HG03025 (cell line): Measurements from ENCODE around the gene CACNB4.
"Not testable (repeated sequence)": the region's sequence is repeated elsewhere in the genome, so short reads cannot be mapped to it uniquely, and the experiment has no call there.

Experiments used
- ATAC-seq: cut with Tn5 transposase; IDR thresholded peaks from one replicate; pipeline ENCODE4 v1.9.1; 2021; ENCODE audit warnings: mild to moderate bottlenecking, moderate library complexity; ENCODE audit not compliant: unreplicated experiment, low FRiP score

The CACNB4 gene

DNA sequence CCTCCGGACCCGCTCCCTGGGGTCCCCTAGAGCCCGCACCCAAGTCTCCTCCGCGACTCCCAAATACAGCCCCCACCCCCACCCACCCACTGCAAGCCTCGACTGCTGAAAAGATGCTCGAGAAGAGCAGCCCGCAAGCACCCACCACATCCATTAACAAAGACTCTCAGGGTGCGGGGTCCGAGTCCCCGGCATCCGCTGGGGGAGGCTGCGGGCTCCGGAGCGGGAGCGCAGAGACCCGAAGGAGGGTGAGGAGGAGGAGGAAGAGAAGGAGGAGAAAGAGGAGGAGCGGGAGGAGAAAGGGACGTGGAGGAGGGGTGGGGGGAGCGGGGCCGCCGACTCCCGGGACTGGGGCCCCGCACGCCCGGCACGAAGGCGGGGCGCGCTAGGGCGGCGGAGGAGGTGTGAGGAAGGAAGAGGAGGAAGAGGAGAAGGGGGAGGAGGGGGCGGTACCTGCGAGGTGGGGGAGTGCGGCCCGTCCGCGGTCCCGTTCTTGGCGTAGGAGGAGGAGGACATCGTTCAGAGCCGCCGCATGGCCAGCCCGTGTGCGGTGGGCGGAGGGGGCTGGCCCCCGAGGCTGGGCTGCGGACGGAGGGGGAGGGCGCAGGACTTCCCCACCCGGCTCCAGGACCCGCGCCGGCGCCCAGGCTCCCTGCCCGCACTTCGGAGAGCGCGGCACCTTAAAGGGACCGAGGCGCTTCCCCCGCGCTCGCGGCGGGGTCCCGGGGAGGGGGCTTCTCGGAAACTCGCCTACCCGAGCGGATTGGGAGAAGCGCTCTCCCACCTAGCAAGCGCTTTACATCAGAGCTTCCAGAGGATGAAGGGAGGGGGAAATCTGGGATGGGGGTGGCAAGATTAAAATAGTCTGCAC lies at the start of gene CACNB4:
CACNB4 (minus strand) TSS at position 549 of the 871 bp plus-strand sequence.
- ATAC-seq, result no peak

DNA sequence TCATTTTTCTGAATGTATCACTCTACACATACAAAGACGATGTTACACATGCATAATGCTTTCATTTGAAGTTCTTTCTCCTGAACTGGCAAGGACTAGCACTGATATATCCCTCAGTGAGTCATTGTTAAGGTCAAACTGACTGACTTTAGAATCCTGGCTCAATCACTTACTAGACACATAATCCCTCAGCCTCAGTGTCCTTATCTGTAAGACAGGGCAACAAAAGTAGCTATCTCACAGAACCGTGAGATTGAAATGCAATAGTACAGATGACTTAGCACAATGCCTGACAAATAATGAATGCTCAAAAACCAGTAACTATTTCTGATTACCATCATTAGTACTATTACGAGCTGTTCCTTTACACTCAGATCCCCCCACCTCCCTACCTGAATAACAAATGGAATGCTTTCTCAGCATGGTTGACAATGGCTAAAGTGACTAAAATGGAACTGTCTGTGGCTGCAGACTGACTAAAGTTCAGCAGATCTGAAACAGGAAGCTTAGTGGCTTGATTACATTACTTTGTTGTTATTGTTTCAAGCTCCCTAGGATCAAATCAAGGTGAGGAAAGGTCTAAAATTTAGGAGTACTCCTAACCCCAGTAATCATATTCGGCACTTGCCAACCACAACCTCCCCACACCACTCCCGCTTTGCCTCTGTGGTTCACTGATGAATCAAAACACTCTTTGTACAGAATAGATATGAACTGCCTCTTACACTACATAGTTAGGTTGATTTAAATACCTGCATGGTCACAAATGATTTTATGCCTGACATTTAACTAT lies 35.8 kb upstream of the CACNB4 start:
- ATAC-seq, result no peak

DNA sequence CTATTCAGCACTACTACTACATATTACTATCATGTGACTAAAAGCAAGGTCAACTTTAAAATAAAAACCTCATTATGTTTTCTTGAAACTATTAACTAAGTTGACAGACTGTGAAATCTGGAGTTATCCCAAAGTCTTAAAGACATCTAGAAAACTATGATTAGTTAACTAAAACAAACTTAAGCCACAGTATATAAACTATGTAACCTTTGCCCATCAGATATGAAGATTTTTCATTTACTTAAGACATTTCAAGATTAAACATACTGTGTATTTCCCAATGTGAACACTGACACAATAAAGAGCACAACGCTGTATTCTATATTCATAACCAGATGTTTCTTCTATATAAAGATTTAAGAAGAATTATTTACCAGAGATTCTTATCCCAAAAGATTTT lies 33.5 kb upstream of the CACNB4 start:
- no peak for ATAC-seq

DNA sequence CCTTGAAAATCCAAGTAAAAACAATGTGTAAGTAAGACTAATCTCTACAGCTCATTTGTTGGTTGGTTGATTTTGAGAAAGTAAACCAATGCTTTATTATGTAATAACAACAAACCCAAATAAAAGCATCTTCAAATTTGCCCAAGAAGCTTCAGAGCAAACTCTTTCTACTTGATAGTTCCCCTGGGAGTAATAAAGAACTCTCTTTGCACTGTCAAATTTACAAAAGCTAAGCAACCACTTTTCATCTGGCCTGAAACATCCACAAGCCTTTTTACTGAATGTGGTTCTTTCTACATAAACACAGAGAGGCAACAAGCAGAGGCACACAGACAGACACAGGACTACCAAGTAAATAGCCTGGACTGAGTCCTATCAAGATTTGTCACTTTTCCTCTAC lies 28.8 kb upstream of the CACNB4 start:
- ATAC-seq, result no peak

DNA sequence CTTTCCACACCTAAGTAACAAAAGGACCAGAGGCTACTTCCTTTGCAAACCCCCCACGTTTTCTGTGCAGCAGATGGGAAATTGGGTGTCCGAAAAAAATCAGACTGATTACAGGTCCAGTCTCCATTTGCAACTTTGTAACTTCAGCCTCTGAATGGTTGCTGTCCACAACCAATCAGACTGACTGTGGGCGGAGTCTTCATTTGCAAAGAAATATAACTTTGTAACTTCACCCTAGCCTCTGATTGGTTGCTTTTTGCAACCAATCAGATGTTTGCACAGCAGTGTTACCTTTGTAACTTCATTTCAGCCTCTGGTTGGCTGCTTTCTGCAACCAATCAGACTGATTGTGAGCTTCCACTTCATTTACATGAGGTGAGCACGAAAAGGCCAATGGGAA lies 27.8 kb upstream of the CACNB4 start:
- ATAC-seq, result no peak

DNA sequence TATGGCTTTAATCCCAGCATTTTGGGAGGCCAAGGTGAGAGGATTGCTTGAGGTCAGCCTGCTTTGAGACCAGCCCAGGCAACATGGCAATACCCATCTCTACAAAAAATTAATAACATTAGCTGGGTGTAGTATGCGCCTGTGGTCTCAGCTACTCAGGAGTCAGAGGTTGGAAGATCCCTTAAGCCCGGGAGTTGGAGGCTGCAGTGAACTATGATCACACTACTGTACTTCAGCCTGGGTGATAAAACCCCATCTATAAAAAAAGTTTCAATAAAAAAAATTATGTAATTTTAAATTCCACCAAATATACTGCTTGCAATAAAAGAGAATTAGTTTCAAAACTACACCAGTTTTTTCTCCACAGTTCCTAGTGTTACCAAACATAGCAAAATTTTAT lies 23.3 kb upstream of the CACNB4 start:
- no peak for ATAC-seq

DNA sequence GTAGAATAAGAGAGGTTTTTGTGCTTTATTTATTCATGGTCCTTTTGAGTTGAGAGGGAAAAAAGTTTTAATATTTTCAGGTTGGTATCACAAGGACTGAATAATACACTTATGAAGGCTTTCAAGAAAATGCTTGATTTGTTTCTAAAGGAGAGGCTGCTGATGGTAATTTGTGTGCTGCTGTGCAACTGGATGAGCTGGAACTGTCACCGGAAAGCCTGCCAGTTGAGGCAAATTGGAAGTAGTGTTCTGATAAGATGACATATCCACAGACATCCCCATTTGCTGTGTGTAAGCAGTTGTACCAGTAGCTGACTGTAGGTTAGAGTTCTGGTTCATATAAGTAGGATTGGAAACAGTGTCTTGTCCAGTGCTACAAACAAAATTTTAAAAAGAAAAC lies 21.6 kb upstream of the CACNB4 start:
- no peak for ATAC-seq

DNA sequence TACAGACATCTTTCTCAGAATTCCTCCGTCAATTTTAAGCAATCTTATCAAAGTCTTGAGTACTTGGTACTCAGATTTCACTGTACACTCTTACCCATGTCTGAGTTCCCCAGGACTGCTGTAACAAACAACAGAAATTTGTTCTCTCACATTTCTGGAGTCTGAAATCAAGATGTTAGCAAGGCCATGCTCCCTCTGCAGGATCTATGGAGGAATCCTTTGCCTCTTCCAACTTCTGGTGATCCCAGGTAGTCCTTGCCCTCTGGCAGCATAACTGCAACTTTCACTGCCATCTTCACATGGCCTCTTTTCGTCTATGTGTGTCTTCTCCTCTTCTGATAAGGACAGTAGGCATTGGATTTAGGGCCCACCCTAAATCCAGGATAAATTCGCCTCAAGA lies 17.1 kb upstream of the CACNB4 start:
- no peak for ATAC-seq

DNA sequence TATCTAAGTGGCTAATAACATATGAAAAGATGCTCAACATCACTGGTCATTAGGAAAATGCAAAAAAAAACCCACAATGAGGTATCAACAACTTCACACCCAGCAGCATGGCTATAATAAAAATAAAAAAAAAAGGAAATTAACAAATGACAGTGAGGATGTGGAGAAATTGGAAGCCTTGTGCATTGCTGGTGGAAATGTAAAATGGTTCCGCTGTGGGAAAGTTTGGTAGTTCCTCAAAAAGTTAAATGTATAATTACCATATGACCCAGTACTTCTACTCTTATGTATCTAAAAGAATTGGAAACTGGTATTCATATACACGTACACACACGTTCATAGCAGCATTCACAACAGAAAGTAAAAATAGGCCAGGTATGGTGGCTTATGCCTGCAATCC lies 15.5 kb upstream of the CACNB4 start:
- ATAC-seq, result no peak

DNA sequence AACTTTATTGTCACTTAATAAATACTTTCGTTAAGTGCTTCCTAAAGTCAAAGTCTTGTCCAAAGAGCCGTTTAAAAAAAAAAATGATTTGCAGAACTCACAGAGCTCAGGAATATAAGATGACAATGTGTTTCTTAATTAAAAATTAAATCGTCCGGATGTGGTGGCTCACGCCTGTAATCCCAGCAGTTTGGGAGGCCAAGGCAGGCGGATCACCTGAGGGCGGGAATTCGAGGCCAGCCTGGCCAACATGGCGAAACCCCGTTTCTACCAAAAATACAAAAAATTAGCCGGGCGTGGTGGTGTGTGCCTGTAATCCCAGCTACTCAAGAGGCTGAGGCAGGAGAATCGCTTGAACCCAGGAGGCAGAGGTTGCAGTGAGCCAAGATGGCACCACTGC lies 8.3 kb upstream of the CACNB4 start:
- not testable (repeated sequence) for ATAC-seq

DNA sequence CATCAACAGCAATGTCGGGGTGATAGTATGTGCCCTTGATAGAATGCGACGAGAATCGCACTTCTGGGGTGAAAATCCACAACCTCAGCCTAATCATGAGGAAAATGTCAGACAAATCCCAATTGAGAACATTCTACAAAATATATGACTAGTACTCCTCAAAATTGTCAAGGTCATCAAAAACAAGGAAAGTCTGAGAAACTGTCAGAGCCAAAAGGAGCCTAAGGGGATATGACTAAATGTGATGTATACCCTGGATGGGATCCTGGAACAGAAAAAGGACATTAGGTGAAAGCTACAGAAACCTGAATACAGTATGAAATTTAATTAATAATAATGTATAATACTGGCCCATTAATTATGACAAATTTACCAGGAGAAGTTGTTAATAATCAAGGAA lies 7.6 kb upstream of the CACNB4 start:
- no peak for ATAC-seq

DNA sequence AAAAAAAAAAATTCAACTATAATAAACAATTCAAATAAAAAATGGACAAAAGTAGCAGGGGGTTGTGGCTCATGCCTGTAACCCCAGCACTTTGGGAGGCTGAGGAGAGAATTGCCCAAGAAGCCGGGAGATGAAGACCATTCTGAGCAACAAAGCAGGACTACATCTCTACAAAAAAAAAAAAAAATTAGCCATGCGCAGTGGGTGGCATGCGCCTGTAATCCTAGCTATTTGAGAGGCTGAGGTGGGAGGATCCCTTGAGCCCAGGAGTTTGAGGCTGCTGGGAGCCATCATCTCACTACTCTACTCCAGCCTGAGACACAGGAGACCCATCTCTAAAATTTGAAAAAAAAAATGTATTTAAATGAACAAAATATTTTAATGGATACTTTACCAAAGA lies 4.4 kb upstream of the CACNB4 start:
- no peak for ATAC-seq

DNA sequence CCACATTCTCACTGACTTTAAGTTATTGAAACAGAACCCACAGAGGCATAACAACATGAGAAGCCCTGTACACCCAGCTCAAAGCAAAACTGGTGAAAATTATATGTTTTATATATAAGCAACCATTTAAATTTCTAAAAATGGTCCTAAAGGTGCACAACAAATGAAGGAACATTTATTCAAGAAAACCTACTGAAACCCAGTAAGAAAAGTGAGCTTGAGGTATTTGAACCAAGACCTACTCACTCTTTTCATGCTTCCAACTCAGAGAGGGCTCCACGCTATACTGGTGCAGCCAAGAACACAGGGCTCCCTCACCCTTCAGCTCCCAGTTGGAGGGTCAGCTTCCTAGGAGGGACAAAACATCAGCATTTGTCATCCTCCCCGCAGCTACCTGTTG lies 2.1 kb upstream of the CACNB4 start:
- ATAC-seq, result no peak

DNA sequence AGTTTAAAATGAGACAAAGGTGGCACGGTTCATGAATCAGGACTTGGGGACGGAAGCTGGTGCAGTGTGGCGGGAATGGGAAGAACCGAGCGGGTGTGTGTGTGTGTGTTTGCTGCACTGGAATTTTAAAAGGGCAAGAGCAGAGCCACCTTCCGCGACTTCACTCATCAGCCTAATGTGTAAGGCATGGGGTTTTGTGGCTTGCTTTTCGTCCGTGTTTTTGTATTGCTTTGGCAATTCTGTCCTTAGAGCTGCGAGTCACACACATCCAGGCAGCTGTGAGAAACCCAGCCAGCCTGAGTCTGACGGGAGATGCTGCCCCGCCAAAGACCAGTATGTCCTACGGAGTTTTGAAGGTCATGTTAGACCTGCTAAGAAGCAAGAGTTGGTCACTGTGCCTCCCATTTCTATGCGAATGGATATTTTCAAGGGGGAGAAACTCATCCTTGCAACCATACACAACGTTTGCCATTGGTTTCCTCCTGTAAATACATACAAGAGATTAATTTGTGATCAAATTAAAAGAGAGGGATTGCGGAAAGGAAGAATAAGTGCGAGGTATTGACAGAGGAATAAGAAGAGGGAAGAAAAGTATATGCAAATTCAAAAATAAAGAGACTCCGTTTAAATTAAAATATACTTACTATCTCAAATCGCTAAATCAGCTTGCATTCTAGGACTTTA lies 665 bp upstream of the CACNB4 start:
- no peak for ATAC-seq

DNA sequence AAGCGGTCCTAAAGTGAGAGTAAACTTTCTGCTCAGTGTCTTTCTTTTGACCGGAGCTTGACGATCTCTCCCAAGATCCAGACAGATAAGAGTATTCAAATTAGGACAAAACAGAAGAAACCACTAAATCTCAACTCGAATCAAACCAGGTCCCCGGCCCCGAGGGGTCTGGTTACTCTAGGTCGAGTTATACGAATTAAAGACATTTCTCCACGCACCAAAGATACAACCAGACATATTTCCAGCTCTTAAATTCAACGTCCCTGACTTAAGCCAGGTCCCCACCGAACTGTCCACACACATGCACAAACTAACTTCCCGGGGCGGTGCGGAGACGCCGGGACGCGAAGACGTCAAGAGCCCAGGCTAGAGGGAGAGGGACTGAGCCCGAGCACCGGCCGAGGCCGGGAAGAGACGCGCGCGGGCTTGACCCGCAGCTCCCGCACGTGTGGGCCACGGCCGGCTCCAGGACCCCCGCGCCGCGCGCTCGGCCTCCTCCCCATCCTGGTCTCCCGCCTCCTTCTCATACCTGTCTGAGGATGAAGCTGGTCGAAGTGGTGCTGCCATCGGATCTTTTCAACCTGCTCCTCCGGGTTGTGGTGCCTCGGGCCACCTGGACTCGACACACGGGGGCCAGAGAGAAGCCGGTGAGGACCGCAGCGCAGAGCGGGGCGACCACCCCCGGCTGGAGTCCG lies 896 bp downstream of the CACNB4 start:
- ATAC-seq, result no peak

DNA sequence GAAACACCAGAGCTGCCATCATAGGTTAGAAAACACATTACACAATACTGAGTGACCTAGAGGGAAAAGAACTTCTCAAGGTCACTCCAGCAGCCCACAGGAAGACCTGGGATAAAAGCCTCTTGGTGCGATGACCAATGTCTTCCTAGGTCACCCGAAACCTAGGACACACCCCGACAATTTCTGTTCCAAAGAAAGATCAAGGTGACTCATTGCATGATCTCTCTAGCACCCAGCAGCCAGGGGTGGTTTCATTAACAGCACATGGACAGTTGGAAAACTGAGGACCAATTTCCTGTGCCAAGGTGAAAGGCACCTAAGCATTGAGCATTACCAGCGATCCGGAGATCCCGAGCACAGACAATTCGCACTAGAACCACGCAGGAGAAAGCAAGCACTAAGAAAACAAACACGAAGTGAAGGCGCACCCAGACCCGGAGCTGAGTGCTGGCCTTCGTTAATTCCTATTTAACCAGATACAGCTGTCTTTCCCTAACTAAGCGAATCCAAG lies 1.5 kb downstream of the CACNB4 start:
- ATAC-seq, result no peak

DNA sequence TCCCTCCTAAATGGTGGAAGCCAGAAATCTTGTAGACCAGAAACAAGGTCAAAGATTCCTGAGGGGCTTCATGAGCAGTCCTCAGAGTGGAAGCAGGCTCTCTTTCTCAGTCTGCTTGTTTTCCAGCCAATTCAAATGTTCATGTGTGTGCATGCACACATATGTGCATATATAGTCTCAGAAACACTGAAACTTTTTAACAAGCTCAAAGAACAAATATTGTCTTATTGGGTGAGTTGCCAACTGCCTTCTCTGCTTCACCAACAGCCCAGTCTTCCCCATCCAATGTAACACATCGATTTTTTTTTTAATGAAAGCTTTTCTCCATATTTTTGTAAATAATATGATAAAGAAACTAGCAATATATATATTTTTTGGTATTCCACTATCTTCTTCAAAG lies 3.7 kb downstream of the CACNB4 start:
- ATAC-seq, result no peak

DNA sequence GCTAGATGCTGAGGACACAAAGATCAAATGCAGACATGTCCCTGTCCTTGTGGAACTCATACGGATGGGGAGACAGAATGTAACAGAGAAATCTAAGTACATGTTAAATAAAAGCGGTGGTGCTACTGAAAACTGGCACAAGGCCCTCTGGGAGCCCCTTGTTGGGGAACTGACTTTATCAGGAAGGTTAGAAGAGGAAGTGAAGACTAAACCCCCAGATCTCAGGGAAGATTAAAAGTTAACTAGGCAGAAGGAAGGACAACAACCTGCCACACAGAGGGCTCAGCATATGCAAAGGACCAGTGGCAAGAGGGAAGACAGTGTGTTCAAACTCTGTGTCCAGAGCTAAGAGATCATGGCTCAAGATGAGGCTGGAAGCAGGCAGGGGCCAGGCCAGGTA lies 4.8 kb downstream of the CACNB4 start:
- no peak for ATAC-seq

DNA sequence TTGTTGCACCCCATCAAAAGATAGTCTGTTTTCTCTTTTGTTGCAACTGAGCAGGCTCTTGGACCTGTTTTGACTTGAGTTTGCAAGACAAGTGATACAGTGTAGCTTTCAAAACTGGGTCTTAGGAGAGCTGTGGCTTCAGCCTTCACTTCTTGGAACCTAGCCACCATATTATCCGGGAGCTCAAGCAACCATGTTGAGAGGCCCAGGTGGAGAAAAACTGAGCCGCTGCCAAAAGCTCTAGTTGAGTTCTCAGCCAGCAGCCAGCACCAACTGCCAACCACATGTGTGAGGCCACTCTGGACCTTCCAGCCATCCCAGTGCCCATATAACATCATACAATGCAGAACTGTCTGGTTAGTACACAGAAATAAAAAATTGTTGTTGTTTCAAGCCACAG lies 5.4 kb downstream of the CACNB4 start:
- ATAC-seq, result no peak

DNA sequence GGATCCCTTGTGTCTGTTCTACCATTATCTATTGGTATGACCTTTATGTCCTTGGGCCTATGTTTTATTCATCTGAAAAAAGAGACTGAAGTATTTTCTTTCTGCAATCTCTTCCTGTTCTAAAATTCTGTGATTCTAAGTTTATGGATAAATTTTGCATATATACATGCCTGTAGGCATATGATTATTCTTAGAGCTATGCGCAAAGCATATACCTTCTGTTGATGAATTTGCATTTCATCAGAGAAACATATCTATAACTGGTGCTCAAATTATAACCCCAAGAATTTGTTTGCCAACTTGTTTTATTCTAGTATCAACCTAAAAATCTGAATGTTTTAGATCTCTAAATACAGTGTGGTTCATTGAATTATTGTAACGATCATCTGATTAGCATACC lies 6.7 kb downstream of the CACNB4 start:
- no peak for ATAC-seq
